Kidney capillary endothelial cell (primary cell): ENCODE data around the gene AP3S2.
"Not testable (repeated sequence)": the region's sequence is repeated elsewhere in the genome, so short reads cannot be mapped to it uniquely, and the experiment has no call there.

ENCODE experiments used
- DNase-seq: peaks from one replicate; pipeline ENCODE4 v3.0.0-alpha.2; 2018; ENCODE audit warnings: low spot score

The AP3S2 gene

GRCh38 chr15:89834465-89835175 is 59.2 kb downstream of the AP3S2 start:
- DNase-seq, result not testable (repeated sequence)

- DNase-seq, result no peak
Measured at GRCh38 chr15:89833966-89834365, 59.8 kb downstream of the AP3S2 start.

- no peak for DNase-seq
Measured at GRCh38 chr15:89830639-89831038, 63.2 kb downstream of the AP3S2 start.

GRCh38 chr15:89829616-89830440 is 64.0 kb downstream of the AP3S2 start:
- no peak for DNase-seq

- DNase-seq, result no peak
Measured at GRCh38 chr15:89829161-89829560, 64.6 kb downstream of the AP3S2 start.

- DNase-seq, result no peak
Measured at GRCh38 chr15:89828281-89829145, 65.3 kb downstream of the AP3S2 start.

- no peak for DNase-seq
Measured at GRCh38 chr15:89827829-89828228, 66.0 kb downstream of the AP3S2 start.

- DNase-seq, result no peak
Measured at GRCh38 chr15:89826671-89827655, 66.8 kb downstream of the AP3S2 start.

GRCh38 chr15:89825271-89825940 is 68.4 kb downstream of the AP3S2 start:
- DNase-seq, result no peak

- no peak for DNase-seq
Measured at GRCh38 chr15:89824607-89824867, 69.3 kb downstream of the AP3S2 start.

GRCh38 chr15:89823836-89824606 is 69.8 kb downstream of the AP3S2 start:
- DNase-seq, result no peak

GRCh38 chr15:89822951-89823711 is 70.7 kb downstream of the AP3S2 start:
- no peak for DNase-seq

- DNase-seq, result no peak
Measured at GRCh38 chr15:89822611-89822950, 71.2 kb downstream of the AP3S2 start.

- DNase-seq, result no peak
Measured at GRCh38 chr15:89822026-89822425, 71.8 kb downstream of the AP3S2 start.

GRCh38 chr15:89820666-89821611 is 72.9 kb downstream of the AP3S2 start:
- DNase-seq, result peak; percentile 90

- DNase-seq, result no peak
Measured at GRCh38 chr15:89818287-89818686, 75.5 kb downstream of the AP3S2 start.

- no peak for DNase-seq
Measured at GRCh38 chr15:89817701-89818280, 76.0 kb downstream of the AP3S2 start.

GRCh38 chr15:89815769-89816168 is 78.0 kb downstream of the AP3S2 start:
- DNase-seq, result no peak
